Activated CD8-positive, alpha-beta memory T cell treated with anti-CD3 and anti-CD28 coated beads, Interleukin-2, amount 10 ng/mL, durations not matched to agents 7 days and 5 days (primary cell): ENCODE results near the gene ZNF80. TPM values are rescaled to one million over a fixed set of nuclear protein-coding genes. Genes with fewer than 3 reads are reported as not detected.
"Not testable (repeated sequence)": the region's sequence is repeated elsewhere in the genome, so short reads cannot be mapped to it uniquely, and the experiment has no call there.

Experiments used
- ATAC-seq: fragments of 150-1000 bp; cut with Tn5 transposase; one replicate; pipeline ENCODE4 v1.10.0; 2021; ENCODE audit warnings: moderate library complexity
- CTCF ChIA-PET: fragments of 350-600 bp; sonication (Branson Sonifier 250); formaldehyde crosslinking; loops from one replicate; lab custom pipeline; 2021; ENCODE audit warnings: antibody characterized with exemption; lab: Charles Lee
- DNase-seq: peaks from one replicate; pipeline ENCODE4 v3.0.0-alpha.2; 2020
- H3K27ac Mint-ChIP-seq: one replicate; pipeline ENCODE4 v1.8.0; 2021; ENCODE audit warnings: mild to moderate bottlenecking, mixed read lengths
- H3K27me3 Mint-ChIP-seq: one replicate; pipeline ENCODE4 v1.8.0; 2021; ENCODE audit warnings: mixed read lengths
- H3K36me3 Mint-ChIP-seq: one replicate; pipeline ENCODE4 v1.8.0; 2021; ENCODE audit warnings: mild to moderate bottlenecking, mixed read lengths
- H3K4me1 Mint-ChIP-seq: one replicate; pipeline ENCODE4 v1.8.0; 2021; ENCODE audit warnings: mixed read lengths
- H3K4me3 Mint-ChIP-seq: one replicate; pipeline ENCODE4 v1.8.0; 2021; ENCODE audit warnings: mild to moderate bottlenecking, moderate library complexity, mixed read lengths
- H3K9me3 Mint-ChIP-seq: one replicate; pipeline ENCODE4 v1.8.0; 2022; ENCODE audit warnings: low read depth, mixed read lengths
- total RNA-seq, 2 experiments: library from RNA; stranded (reverse); gene quantifications; one replicate each; pipeline ENCODE4 v1.2.3, GENCODE V29; 2021

The ZNF80 gene
- 1 to 10 TPM; 4.5 to 5.5 TPM for total RNA-seq

GRCh38 chr3:114237478-114237877 lies at the start of gene ZNF80:
Gene ZNF80, minus strand, starts transcription at chr3:114237578. Its CDS starts 504 bp downstream, at chr3:114237074.
- H3K9me3 Mint-ChIP-seq, DNase-seq, ATAC-seq, H3K27me3 Mint-ChIP-seq: not testable (repeated sequence)
- H3K4me3 Mint-ChIP-seq = peak within 1 kb of the TSS; percentile 71
- CTCF ChIA-PET = interaction anchor here (1.0 to 4.5 kb wide), 3 partner anchors 10 to 54 kb away, joined by 3 to 16 read pairs (median 3); no protein-coding TSS in a partner anchor
- peaks cover 22% of the 10 kb centered on the region for H3K36me3 Mint-ChIP-seq
- H3K27ac Mint-ChIP-seq = peak within 1 kb of the TSS; percentile 84
- peaks cover 44% of the 10 kb centered on the region for H3K4me1 Mint-ChIP-seq

DNA sequence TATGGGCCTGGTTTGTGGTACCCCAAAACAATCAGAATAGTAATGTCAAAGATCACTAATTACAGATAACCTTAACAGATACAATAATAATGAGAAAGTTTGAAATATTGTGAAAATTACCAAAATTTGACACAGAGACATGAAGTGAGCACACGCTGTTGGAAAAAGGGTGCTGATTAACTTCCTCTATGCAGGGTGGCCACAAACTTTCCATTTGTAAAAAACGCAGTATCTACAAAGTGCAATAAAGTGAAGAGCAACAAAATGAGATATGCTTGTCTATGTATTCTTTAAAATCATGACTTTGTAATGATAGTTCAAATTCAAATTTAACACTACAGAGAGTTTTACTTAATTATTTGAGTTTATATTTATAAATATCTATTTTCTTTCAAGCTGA lies 48.9 kb upstream of the ZNF80 start:
- CTCF ChIA-PET = interaction anchor here (1.2 to 2.0 kb wide), 6 partner anchors 8 to 132 kb away, joined by 3 to 7 read pairs (median 4); no protein-coding TSS in a partner anchor
- Mint-ChIP-seq H3K4me1 (peaks cover 41% of the 10 kb centered on the region), H3K27ac (peak overlapping the region; percentile 96), H3K27me3 (no peaks in the 10 kb centered on the region), H3K36me3 (peaks cover 11% of the 10 kb centered on the region), H3K9me3 (no peaks in the 10 kb centered on the region), H3K4me3 (peak overlapping the region; percentile 62)
- DNase-seq (no peak), ATAC-seq (peak; percentile 24)

DNA sequence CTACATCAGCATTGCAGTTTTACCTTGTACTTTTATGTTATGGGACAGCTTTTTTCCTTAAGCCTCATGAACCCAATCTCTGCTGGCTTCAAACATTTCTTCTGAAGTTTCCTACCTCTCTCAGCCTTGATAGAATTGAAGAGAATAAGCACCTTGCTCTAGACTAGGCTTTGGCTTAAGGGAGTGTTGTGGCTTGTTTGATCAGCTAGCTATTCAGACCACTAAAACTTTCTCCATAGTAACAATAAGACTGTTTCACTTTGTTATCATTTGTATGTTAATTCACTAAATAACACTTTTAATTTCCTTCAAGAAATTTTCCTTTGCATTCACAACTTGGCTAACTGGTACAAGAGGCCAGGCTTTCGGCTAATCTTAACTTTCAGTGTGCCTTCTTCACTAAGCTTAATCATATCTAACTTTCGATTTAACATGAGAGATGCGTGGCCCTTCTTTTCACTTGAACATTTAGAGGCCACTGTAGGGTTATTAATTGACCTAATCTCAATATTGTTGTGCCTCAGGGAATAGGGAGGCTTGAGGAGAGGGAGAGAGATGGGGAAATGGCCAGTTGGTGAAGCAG lies 48.4 kb upstream of the ZNF80 start:
- Mint-ChIP-seq H3K27me3 (no peaks in the 10 kb centered on the region), H3K36me3 (peaks cover 13% of the 10 kb centered on the region), H3K4me3 (peak overlapping the region; percentile 62), H3K4me1 (peaks cover 35% of the 10 kb centered on the region), H3K27ac (peak overlapping the region; percentile 96), H3K9me3 (no peaks in the 10 kb centered on the region)
- DNase-seq = no peak
- CTCF ChIA-PET = interaction anchor here (0.8 to 2.0 kb wide), 13 partner anchors 9 to 133 kb away, joined by 3 to 12 read pairs (median 3); no protein-coding TSS in a partner anchor
- ATAC-seq = peak; percentile 76

DNA sequence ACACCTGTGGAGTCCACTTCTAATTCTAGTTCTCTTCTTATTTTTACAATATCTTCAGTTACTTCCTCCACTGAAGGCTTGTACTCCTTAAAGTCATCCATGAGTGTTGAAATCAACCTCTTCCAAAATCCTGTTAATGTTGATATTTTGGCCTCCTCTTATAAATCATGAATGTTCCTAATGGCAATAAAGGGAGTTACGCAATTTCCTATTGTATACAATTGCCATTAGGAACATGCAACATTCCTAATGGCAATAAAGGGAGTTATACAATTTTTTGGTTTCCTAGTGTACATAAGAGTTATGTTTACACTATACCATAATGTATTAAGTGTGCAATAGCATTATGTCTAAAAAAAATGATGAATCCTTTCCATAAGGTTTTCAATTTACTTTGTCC lies 47.3 kb upstream of the ZNF80 start:
- DNase-seq (no peak), ATAC-seq (no peak)
- Mint-ChIP-seq H3K36me3 (peaks cover 13% of the 10 kb centered on the region), H3K4me1 (peaks cover 25% of the 10 kb centered on the region), H3K27me3 (no peaks in the 10 kb centered on the region), H3K4me3 (no peak overlapping the region), H3K27ac (no peak overlapping the region), H3K9me3 (no peaks in the 10 kb centered on the region)
- CTCF ChIA-PET = interaction anchor here (0.9 to 2.0 kb wide), 7 partner anchors 15 to 134 kb away, joined by 3 to 12 read pairs (median 3); no protein-coding TSS in a partner anchor

GRCh38 chr3:114276856-114277255 lies 39.5 kb upstream of the ZNF80 start:
- Mint-ChIP-seq H3K36me3 (peaks cover 30% of the 10 kb centered on the region), H3K9me3 (peaks cover 12% of the 10 kb centered on the region)
- ATAC-seq, H3K27me3 Mint-ChIP-seq, CTCF ChIA-PET, H3K4me1 Mint-ChIP-seq, H3K27ac Mint-ChIP-seq, DNase-seq, H3K4me3 Mint-ChIP-seq: not testable (repeated sequence)

DNA sequence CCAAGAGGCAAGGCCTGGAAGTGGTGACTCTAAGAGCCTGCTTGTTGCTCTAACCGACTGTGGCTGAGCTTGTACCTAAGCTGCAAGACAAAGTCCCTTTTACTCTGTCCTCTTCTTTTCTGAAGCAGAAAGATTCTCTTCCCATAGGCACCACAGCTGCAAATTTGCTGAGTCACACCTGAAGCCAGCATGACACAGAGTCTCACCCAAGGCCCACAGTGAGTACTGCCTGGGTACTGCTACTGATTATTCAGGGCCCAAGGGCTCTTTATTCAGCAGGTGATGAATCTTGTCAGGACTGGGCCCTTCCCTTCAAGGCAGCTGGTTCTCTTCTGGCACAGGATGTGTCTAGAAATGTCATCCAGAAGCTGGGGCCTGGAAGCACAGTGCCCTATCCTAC lies 37.6 kb upstream of the ZNF80 start:
- Mint-ChIP-seq H3K27ac (no peak overlapping the region), H3K4me1 (peaks cover 8% of the 10 kb centered on the region), H3K9me3 (peaks cover 16% of the 10 kb centered on the region), H3K4me3 (no peak overlapping the region), H3K36me3 (peaks cover 36% of the 10 kb centered on the region), H3K27me3 (no peaks in the 10 kb centered on the region)
- CTCF ChIA-PET = interaction anchor here (0.6 to 1.6 kb wide), 2 partner anchors 9 to 16 kb away, joined by 3 to 6 read pairs; no protein-coding TSS in a partner anchor
- ATAC-seq (no peak), DNase-seq (no peak)

- ATAC-seq = no peak
- no peak overlapping the region for H3K27ac Mint-ChIP-seq
Measured at GRCh38 chr3:114272271-114272670, 34.9 kb upstream of the ZNF80 start.

GRCh38 chr3:114270019-114270418 lies 32.6 kb upstream of the ZNF80 start:
- H3K4me3 Mint-ChIP-seq = no peak overlapping the region
- ATAC-seq = no peak
- H3K4me1 Mint-ChIP-seq = peaks cover 5% of the 10 kb centered on the region
- H3K27ac Mint-ChIP-seq = no peak overlapping the region
- DNase-seq = no peak
- peaks cover 55% of the 10 kb centered on the region for H3K36me3 Mint-ChIP-seq
- H3K27me3 Mint-ChIP-seq = no peaks in the 10 kb centered on the region
- peaks cover 27% of the 10 kb centered on the region for H3K9me3 Mint-ChIP-seq
- CTCF ChIA-PET = interaction anchor here (1.5 kb wide), 1 partner anchor 10 kb away, joined by 3 read pairs; no protein-coding TSS in a partner anchor

More at GRCh38 chr3:114272271-114272670, 34.9 kb upstream of the ZNF80 start:
- peaks cover 51% of the 10 kb centered on the region for H3K36me3 Mint-ChIP-seq
- peaks cover 26% of the 10 kb centered on the region for H3K9me3 Mint-ChIP-seq
- no peak overlapping the region for H3K4me3 Mint-ChIP-seq
- no peak for DNase-seq
- H3K27me3 Mint-ChIP-seq = no peaks in the 10 kb centered on the region
- peaks cover 8% of the 10 kb centered on the region for H3K4me1 Mint-ChIP-seq
- CTCF ChIA-PET = interaction anchor here (1.5 kb wide), 1 partner anchor 15 kb away, joined by 3 read pairs; no protein-coding TSS in a partner anchor

DNA sequence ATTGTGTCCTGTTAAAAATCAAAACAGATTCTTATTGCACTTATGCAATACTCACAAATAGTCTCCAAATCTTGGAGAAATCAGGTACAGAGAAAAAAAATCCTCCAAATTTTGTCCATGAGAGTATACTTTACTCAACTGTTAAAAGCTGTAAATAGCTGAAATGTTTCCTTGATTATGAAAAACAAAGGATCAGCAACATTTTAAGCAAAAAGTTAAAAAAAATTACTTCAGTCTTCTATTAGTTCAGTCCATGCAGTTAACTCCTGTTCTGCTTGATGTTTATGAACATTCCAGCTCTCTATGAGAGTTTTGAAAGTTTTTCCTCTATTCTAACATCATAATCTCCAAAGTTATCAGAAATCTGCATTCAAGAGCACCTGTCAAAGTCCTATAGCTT lies 22.8 kb upstream of the ZNF80 start:
- CTCF ChIA-PET = interaction anchor here (0.7 kb wide), 1 partner anchor 11 kb away, joined by 3 read pairs; no protein-coding TSS in a partner anchor
- H3K36me3 Mint-ChIP-seq = peaks cover 38% of the 10 kb centered on the region
- no peak for ATAC-seq
- H3K4me3 Mint-ChIP-seq = no peak overlapping the region
- DNase-seq = no peak
- peaks cover 17% of the 10 kb centered on the region for H3K9me3 Mint-ChIP-seq
- no peak overlapping the region for H3K27ac Mint-ChIP-seq
- H3K4me1 Mint-ChIP-seq = no peaks in the 10 kb centered on the region
- H3K27me3 Mint-ChIP-seq = no peaks in the 10 kb centered on the region

- DNase-seq = no peak
- Mint-ChIP-seq H3K36me3 (peaks cover 36% of the 10 kb centered on the region), H3K9me3 (peaks cover 17% of the 10 kb centered on the region), H3K4me3 (no peak overlapping the region), H3K27ac (no peak overlapping the region), H3K27me3 (no peaks in the 10 kb centered on the region), H3K4me1 (no peaks in the 10 kb centered on the region)
- CTCF ChIA-PET = interaction anchor here (0.7 kb wide), 1 partner anchor 11 kb away, joined by 3 read pairs; no protein-coding TSS in a partner anchor
- ATAC-seq = no peak
Measured at GRCh38 chr3:114259566-114259965, 22.2 kb upstream of the ZNF80 start.

DNA sequence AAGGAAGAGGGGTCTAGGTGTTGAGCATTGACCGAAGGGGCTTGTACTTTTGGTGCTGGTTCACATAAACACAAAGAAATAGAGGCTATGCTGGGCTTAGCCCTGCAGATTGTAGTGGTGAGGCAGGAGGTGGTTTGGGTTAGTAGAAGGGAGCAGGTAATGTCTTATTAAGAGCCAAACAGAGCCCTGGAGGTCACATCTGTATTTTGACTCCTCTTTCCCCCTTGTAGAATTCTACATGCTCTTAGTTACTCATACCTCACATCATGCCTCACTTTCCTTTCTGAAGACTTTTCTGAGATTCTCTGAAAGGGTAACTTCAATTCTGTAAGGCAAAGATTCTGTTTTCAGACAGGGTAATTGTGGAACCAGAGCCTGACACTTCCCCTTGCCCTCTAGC lies 16.1 kb upstream of the ZNF80 start:
- H3K9me3 Mint-ChIP-seq = peaks cover 16% of the 10 kb centered on the region
- no peak overlapping the region for H3K4me3 Mint-ChIP-seq
- peaks cover 21% of the 10 kb centered on the region for H3K36me3 Mint-ChIP-seq
- DNase-seq = no peak
- peaks cover 12% of the 10 kb centered on the region for H3K4me1 Mint-ChIP-seq
- peak; percentile 30 for ATAC-seq
- no peaks in the 10 kb centered on the region for H3K27me3 Mint-ChIP-seq
- peak overlapping the region; percentile 12 for H3K27ac Mint-ChIP-seq
- CTCF ChIA-PET = no interaction called here

- no peaks in the 10 kb centered on the region for H3K27me3 Mint-ChIP-seq
- CTCF ChIA-PET = no interaction called here
- peaks cover 16% of the 10 kb centered on the region for H3K9me3 Mint-ChIP-seq
- peaks cover 12% of the 10 kb centered on the region for H3K4me1 Mint-ChIP-seq
- H3K27ac Mint-ChIP-seq = no peak overlapping the region
- H3K4me3 Mint-ChIP-seq = no peak overlapping the region
- no peak for ATAC-seq
- H3K36me3 Mint-ChIP-seq = peaks cover 22% of the 10 kb centered on the region
- DNase-seq = no peak
Measured at GRCh38 chr3:114252954-114253353, 15.6 kb upstream of the ZNF80 start.

GRCh38 chr3:114242947-114243346 lies 5.6 kb upstream of the ZNF80 start:
- Mint-ChIP-seq H3K9me3 (peaks cover 21% of the 10 kb centered on the region), H3K4me1 (peaks cover 31% of the 10 kb centered on the region), H3K4me3 (no peak overlapping the region), H3K27me3 (peaks cover 7% of the 10 kb centered on the region), H3K36me3 (peaks cover 45% of the 10 kb centered on the region), H3K27ac (peak overlapping the region; percentile 51)
- CTCF ChIA-PET = interaction anchor here (1.1 to 1.5 kb wide), 2 partner anchors 28 to 48 kb away, joined by 5 to 7 read pairs; no protein-coding TSS in a partner anchor
- DNase-seq = peak; percentile 77
- ATAC-seq = peak; percentile 94
